Measurements from ENCODE around the gene ZNF423.

Gene ZNF423

DNA sequence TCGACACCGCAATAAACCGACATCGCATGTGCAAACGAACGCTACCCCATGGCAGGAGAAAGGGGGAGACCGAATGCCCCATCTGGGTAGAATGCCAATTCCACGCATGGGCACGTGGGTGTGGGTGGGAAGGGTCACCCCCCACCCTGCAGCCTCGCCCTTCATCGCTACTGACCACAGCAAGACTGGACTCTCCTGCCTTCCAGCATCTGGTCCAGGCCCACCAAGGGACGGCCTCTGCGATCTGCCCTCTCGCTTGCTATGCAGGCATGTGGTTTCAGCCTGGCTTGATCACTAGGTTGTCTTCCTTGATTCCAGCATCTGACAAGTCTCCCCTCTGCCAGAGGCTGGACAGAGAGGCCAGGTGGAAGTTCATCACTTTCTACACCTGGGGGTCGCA lies 323.0 kb downstream of the ZNF423 start:
- no peak for DNase-seq (ENCODE audit: low read depth, low spot score)

DNA sequence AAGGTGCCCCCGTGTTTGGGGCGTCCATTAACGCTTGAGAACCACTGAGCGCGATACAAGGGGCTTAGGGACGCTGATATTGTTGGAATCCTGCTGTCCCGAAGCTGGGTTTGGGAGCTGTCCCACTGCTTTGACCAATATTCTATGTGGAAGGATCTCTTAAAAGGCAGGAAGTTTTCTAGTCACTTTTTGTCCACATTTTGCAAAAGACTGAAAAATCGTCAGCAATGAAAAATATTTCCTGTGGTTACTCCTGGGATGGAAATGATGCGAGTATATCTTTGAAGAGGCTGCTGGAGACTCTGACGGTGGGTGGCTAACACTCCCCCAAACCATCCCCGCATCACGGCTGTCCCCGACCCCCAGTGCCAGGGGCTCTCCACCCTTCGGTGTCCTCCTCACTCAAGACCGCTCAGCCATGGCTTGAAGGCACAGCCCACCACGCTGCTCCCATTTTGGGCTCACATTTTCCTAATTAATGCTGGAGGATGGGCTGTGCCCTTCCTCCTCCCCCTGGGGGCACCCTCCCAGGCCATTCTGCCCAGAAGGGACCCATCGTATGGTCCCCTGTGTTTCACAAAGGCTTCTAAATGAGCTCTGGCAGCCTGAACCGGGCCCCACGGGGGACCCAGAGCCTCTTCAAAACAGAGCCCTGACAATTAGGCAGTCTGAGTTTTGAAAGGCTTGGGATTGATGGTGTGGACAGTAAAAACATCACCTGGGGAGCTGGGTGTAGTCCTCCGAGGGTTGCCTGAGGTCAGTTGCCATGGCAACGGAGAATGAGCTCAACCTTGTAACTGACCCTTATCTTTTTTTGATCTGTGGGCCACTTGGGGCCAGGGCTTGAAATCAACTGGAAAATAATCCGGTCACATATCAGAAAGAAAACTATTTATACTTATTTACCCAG lies 323.7 kb downstream of the ZNF423 start:
- DNase-seq (ENCODE audit: low read depth, low spot score): no peak

- no peak for DNase-seq (ENCODE audit: low read depth, low spot score)
Measured at GRCh38 chr16:49531425-49531824, 324.5 kb downstream of the ZNF423 start.

DNA sequence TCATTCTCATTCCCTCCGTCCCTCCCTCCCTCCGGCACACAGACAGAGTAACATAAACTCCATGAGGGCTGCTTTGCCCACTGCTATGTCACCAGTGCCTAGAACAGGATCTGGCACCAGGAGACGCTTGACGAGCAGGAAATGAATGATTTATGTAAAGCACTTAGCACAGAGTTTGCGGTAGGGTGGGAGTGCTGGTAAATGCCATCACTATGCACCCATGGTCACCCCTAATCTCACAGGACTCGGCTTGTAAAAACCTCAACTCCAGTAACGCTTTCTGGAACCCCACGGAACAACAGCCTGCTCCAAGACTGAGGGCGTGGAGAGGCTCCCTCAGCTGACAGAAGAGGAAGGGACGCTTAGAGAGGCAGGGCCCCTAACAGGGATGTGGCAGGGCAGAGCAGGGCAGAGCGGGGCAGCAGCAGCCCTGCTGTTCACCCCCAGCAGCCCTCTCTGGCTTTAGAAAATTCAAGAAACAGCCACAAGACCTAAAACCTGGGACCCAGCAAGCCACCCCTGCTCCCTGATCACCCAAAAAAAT lies 325.4 kb downstream of the ZNF423 start:
- no peak for DNase-seq (ENCODE audit: low read depth, low spot score)

- no peak for DNase-seq (ENCODE audit: low read depth, low spot score)
Measured at GRCh38 chr16:49529411-49530045, 326.4 kb downstream of the ZNF423 start.

DNA sequence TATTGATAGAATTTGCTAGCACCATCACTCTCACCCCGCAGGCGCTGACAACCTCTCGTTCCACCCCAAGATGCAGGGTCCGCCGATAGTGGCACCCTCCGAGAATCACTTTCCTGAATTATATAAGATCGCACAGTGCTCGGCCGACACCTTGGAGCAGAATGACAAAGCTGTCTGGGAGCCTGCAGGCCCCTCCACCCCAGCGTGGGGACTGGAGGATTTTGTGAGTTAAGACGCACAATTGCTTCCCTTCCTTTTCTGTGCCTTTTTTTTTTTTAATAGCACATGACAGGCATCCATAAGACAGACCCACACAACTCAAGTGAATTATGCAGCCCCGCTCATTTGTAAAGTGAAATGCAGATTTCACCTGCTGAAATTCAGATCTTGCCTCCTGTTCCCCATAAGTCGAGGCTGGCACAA lies 327.0 kb downstream of the ZNF423 start:
- DNase-seq (ENCODE audit: low read depth, low spot score): no peak

- DNase-seq (ENCODE audit: low read depth, low spot score): no peak
Measured at GRCh38 chr16:49528060-49528865, 327.6 kb downstream of the ZNF423 start.

DNA sequence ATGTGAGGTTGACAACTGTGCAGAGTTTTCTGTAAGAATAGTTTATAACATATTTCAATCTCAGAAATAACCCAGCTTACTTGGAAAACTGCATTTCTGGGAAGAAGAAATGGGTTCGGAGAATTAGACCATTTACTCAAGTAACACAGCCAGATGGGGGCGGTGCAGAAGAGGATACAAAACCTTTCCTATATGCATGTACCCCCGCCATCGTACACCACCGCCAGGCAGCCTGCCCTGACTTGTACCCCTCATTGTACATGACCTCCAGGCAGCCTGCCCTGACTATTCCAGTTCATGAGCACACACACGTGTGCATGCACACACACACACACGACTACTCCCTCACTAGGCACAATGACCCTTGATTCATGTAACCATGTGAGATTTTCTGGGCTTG lies 328.3 kb downstream of the ZNF423 start:
- no peak for DNase-seq (ENCODE audit: low read depth, low spot score)

GRCh38 chr16:49526860-49527365 lies 329.0 kb downstream of the ZNF423 start:
- DNase-seq (ENCODE audit: low read depth, low spot score): no peak

DNA sequence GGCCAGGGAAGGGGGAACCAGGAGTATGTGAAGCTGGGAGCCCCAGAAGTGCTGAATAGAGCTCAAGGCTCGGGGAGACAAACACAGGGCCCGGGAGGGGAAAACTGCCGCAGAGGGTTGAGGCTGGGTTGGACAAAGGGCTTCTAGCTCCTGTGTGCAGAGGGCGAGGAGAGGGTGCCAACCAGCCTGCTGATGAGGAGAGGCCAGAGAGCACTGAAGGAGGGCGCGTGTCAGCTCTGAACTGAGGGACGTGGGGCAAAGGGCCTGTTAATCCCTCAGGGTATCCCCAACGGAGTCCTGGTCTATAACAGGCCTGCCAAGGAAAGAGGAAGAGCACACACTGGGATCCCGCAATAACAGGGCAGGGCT lies 331.0 kb downstream of the ZNF423 start:
- no peak for DNase-seq (ENCODE audit: low read depth, low spot score)

- no peak for DNase-seq (ENCODE audit: low read depth, low spot score)
Measured at GRCh38 chr16:49524216-49524946, 331.5 kb downstream of the ZNF423 start.

DNA sequence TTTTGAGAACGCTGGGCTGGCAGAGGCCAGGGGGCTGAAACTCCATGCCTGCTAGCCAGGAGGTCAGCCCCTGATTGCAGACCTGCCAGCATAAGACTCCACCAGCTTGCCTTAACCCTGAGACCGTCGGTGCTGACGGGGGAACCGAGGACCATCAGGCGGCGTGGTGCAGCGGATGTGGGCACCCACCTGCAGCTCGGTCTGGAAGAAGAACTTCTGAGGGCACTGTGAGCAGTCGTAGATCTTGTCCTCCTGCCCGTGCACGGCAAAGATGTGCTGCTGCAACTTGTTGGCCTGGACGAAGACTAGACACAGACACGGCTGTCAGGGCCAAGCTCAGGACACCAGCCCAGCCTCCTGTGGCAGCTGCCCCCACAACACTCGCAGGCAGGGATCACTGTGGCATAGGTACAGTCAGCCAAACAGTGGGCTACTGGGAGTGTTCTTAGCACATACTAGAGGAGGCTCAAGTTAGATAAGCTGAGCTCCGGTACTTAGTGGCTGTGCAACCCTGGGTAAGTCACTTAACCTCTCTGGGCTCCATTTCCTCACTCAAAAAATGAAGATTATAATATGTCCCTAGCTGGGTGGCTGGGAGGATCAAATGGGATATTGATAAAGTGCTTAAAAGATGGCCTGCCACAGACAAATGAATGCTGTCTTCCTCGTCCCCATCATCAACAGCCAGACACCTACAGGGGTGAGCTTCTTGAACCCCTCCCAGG lies 332.3 kb downstream of the ZNF423 start:
- DNase-seq (ENCODE audit: low read depth, low spot score): no peak

- DNase-seq (ENCODE audit: low read depth, low spot score): no peak
Measured at GRCh38 chr16:49521734-49522325, 334.1 kb downstream of the ZNF423 start.

- no peak for DNase-seq (ENCODE audit: low read depth, low spot score)
Measured at GRCh38 chr16:49520492-49521038, 335.3 kb downstream of the ZNF423 start.

GRCh38 chr16:49519741-49520140 lies 336.2 kb downstream of the ZNF423 start:
- no peak for DNase-seq (ENCODE audit: low read depth, low spot score)

GRCh38 chr16:49519008-49519656 lies 336.8 kb downstream of the ZNF423 start:
- no peak for DNase-seq (ENCODE audit: low read depth, low spot score)

DNA sequence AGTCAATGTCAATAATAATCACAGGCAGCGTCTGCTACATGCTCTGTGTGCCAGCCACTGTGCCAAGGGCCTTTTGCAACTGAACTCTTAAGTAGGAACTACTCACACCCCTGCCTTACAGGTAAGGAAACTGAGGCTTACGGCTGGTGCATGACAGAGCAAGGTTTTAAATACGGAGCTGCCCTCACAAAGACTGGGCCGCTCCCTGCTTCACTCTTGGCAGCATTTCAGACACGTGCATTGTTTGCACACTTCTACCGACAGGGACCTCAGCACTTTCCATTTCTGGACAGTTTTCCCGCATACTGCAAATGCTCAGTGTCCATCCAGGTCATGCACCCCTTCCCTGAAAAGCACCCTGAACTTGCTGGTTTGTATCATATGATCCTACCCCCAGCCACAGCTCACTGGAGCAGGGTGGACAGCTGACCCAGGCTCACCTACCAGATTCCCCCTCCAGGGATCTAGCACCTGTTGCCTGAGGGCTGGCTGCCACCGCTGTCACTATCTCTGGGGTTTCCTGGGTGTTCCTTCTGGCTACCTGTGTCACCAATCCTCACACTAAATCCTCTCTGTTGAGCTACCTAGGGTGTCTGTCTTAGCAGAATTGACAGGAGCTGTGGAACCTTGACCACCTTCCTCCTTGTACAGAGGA lies 339.4 kb downstream of the ZNF423 start:
- DNase-seq (ENCODE audit: low read depth, low spot score): no peak

GRCh38 chr16:49515861-49516260 lies 340.1 kb downstream of the ZNF423 start:
- DNase-seq (ENCODE audit: low read depth, low spot score): no peak

All from iPS DF 19.7 (cell line).